HCT116 (cell line): ENCODE results near the gene ZNF804B.

Experiments used
- CTCF ChIP-seq, 3 experiments: fragments of 200-600 bp in 1 of 3; sonication (generic) in 1 of 3; IDR thresholded peaks in 2 of 3; conservative IDR thresholded peaks in 1 of 3; 2 replicates each; pipeline ENCODE4 v1.5.1; 2012 to 2017; ENCODE audit warnings: low read depth in 2 of 3, low read length in 2 of 3, antibody characterized with exemption in 1 of 3, borderline replicate concordance in 1 of 3, control low read depth in 1 of 3, mild to moderate bottlenecking in 1 of 3, mixed read lengths in 1 of 3, mixed run types in 1 of 3, moderate library complexity in 1 of 3; ENCODE audit not compliant: insufficient read depth in 1 of 3
- EZH2 ChIP-seq: fragments of 200-600 bp; sonication (generic); IDR thresholded peaks from 2 replicates; pipeline ENCODE4 v1.6.1; 2017; ENCODE audit warnings: antibody characterized with exemption, mixed run types
- EZH2phosphoT487 ChIP-seq: fragments of 200-600 bp; IDR thresholded peaks from 2 replicates; pipeline ENCODE4 v1.6.1; 2018; ENCODE audit warnings: antibody characterized with exemption, borderline replicate concordance
- JUND ChIP-seq: IDR thresholded peaks from 2 replicates; pipeline ENCODE4 v1.6.1; 2012
- POLR2A ChIP-seq: IDR thresholded peaks from 2 replicates; pipeline ENCODE4 v1.7.0; 2011; ENCODE audit warnings: borderline replicate concordance; ENCODE audit not compliant: insufficient read depth, insufficient read length; ENCODE audit errors: extremely low read depth
- RAD21 ChIP-seq: IDR thresholded peaks from 2 replicates; pipeline ENCODE4 v1.6.1; 2012; ENCODE audit warnings: low read depth, mild to moderate bottlenecking
- SIN3A ChIP-seq: IDR thresholded peaks from 2 replicates; pipeline ENCODE4 v1.6.1; 2012; ENCODE audit warnings: low read depth
- ZNF274 ChIP-seq: fragments of 200-500 bp; sonication (Bioruptor generic); IDR thresholded peaks from 2 replicates; pipeline ENCODE4 v1.6.1; 2014; ENCODE audit warnings: mild to moderate bottlenecking, low read depth, low read length, inconsistent platforms

- TF ChIP-seq ZNF274 (no peak), SIN3A (no peak), POLR2A (no peak), CTCF (IDR thresholded peaks at IDR 0.05 in 2 of 3, conservative IDR thresholded peaks at IDR 0.05 in 1 of 3; ENCODE audit: borderline replicate concordance in 1 of 3, insufficient read depth in 1 of 3, low read depth in 2 of 3, low read length in 2 of 3) (no peak), RAD21 (no peak), EZH2 (no peak), JUND (no peak), EZH2phosphoT487 (no peak)
Measured at GRCh38 chr7:89001306-89001705, 241.8 kb downstream of the ZNF804B start.
